ENCODE measurements around the gene SHMT1.
"Not testable (repeated sequence)": the region's sequence is repeated elsewhere in the genome, so short reads cannot be mapped to it uniquely, and the experiment has no call there.

SHMT1 gene

GRCh38 chr17:18377437-18378204, 14.3 kb upstream of the SHMT1 start, which contains the start of gene EVPLL:
Gene EVPLL (plus strand): TSS chr17:18377778. CDS start chr17:18380938, 3,160 bp downstream.
- DNase-seq: no peak

GRCh38 chr17:18374216-18374615, 10.9 kb upstream of the SHMT1 start:
- no peak for DNase-seq

DNA sequence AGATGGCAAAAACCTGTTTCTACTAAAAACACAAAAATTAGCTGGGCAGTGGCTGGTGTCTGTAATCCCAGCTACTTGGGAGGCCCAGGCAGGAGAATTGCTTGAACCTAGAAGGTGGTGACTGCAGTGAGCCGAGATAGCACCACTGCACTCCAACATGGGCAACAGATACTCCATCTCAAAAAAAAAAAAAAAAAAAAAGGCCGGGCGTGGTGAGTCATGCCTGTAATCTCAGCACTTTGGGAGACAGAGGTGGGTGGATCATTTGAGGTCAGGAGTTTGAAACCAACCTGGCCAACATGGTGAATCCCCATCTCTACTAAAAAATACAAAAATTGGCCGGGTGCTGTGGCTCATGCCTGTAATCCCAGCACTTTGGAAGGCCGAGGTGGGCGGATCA, 9.8 kb upstream of the SHMT1 start:
- not testable (repeated sequence) for DNase-seq

GRCh38 chr17:18371455-18371854, 8.1 kb upstream of the SHMT1 start:
- no peak for DNase-seq

GRCh38 chr17:18370761-18371160, 7.4 kb upstream of the SHMT1 start:
- no peak for DNase-seq

DNA sequence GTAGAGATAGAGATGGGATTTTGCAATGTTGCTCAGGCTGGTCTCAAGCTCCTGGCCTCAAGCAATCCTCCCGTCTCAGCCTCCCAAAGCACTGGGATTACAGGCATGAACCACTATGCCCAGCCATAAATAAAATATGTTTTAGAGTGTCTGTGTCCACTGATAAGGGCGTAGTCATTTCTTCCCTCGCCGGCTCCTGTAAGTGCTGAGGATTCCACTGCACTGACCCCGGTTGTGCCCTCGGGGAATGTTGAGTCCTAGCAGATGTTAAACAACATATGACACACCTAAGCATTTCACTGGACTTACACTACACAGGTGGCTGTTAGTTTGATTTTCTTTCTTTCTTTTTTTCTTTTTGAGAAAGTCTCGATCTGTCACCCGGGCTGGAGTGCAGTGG, 5.6 kb upstream of the SHMT1 start:
- DNase-seq: no peak

- DNase-seq: no peak
Measured at GRCh38 chr17:18364166-18364565, 816 bp upstream of the SHMT1 start.

GRCh38 chr17:18362698-18363100, 651 bp downstream of the SHMT1 start:
- no peak for DNase-seq

DNA sequence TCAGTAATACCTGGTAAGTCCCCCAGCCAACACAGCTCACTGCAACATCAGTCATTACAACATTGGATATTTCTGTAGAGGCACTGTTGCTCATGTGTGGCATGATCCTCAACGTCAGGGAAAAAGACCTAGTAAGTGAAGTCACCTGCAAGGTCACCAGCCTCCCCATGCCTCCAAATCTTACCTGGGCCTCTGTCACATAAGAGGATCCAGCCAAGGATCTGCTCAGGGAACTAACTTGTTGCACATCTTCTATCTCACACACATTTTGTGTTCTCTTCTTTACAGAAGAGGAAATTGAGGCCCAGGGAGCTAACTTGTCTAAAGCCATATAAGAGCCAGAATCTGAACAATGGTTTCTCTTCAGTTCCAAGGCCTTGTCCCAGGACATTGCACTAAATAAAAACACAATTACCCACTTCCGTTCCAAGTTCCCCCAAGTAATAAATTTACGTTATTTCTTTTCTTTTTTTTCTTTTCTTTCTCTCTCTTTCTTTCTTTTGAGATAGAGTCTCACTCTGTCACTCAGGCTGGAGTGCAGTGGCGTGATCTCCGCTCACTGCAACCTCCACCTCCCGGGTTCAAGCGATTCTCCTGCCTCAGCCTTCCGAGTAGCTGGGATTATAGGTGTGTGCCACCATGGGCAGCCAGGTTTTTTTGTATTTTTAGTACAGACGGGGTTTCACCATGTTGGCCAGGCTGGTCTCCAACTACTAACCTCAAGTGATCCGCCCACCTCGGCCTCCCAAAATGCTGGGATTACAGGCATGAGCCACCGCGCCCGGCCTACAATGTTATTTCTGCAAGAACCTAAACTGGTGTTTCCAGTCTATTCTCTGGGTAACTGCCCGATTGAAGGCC, 1.3 kb downstream of the SHMT1 start:
- DNase-seq: no peak

DNA sequence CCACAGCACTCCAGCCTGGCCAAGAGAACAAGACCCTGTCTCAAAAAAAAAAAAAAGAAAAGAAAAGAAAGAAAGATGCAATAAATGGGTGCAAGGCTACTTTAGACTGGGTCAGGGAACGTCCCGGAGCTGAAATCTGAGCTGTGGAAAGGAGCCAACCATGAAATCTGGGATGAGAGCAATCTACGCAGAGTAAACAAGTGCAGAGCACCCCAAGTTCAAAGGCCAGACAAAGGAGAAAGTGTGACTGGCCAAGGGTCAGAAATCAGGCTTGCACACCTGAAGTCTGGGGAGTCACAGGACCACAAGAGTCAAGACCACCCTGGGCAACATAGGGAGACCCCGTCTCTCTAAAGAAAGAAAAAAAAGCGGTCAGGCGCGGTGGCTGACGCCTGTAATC, 2.8 kb downstream of the SHMT1 start:
- DNase-seq: no peak

GRCh38 chr17:18356624-18357023, 6.7 kb downstream of the SHMT1 start:
- no peak for DNase-seq

DNA sequence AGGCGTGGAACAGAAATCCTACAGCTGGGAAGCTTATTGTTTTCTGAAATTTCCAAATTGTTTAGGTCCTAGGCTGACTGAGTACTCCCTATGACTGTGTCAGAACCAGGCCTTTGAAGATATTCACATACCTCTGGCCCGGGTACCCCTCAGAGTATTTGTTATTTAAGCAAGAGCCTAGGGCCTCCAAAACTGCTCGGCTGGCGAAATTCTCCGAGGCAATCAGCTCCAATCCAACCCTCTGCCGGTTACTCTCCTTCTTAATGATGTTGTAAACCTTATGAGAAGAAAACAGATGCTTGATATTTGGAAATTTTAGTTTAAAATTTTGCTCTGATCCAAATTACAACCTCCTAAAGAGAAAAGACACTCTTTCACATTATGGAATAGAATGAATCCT, 9.8 kb downstream of the SHMT1 start:
- no peak for DNase-seq

GRCh38 chr17:18344021-18344420, 19.3 kb downstream of the SHMT1 start:
- no peak for DNase-seq

- DNase-seq: no peak
Measured at GRCh38 chr17:18339933-18340332, 23.4 kb downstream of the SHMT1 start.

DNA sequence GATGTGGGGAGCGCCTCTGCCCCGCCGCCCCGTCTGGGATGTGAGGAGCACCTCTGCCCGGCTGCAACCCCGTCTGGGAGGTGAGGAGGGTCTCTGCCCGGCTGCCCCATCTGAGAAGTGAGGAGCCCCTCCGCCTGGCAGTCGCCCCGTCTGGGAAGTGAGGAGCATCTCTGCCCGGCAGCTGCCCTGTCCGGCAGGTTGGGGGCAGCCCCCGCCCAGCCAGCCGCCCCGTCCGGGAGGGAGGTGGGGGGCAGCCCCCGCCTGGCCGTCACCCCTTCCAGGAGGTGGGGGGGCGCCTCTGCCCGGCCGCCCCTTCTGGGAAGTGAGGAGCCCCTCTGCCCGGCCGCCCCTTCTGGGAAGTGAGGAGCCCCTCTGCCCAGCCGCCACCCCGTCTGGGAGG, 25.2 kb downstream of the SHMT1 start:
- not testable (repeated sequence) for DNase-seq

DNA sequence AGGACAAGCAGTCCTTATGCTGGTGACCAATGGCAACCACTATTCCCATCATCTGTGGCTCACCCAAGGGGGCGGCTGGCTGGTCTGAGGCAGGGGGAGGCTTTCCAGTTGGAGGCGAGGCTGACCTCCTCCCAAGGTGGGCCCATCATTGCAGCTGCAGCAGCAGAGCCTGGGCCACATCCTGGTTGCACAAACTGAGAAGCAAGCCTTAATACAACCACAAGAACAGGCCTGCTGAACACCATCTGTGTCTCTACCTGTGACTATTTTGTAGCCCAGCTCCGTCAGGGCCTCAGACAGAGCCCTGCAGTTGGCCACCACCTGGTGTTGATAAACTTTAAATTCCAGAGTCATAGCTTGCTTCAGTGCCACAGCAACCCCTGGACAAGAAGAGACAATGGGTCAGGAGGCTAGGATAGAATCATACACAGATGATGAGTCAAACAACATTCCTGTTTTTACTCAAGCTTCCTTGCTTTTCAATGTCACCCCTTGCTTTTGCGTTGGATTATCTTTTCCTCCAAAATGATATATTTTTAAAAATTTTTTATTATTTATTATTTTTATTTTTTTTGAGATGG, 30.4 kb downstream of the SHMT1 start:
- no peak for DNase-seq

- no peak for DNase-seq
Measured at GRCh38 chr17:18331879-18332278, 31.5 kb downstream of the SHMT1 start.

GRCh38 chr17:18328643-18329204, 34.6 kb downstream of the SHMT1 start:
- DNase-seq: no peak

- no peak for DNase-seq
Measured at GRCh38 chr17:18327556-18327955, 35.8 kb downstream of the SHMT1 start.

- no peak for DNase-seq
Measured at GRCh38 chr17:18327093-18327492, 36.3 kb downstream of the SHMT1 start.

DNA sequence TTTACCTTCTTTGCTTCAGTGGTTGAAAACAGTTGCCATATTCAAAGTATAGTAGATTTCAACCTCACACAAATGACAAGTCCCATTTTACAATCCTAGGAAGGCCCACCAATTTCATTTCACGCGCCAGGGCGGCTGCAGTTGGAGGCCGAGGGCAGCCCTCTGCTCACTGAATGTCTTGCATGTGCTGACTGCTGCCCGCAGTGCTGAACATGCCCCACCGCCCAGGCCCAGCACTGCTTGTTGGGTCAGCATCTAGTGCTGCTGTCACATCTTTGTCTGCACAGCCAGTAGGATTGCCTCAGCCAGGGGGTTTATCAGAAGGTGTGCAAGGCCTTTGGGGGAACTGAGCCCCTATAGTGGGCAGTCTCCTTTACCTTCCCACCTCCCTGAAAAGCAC, 36.8 kb downstream of the SHMT1 start:
- no peak for DNase-seq

GRCh38 chr17:18326039-18326438, 37.3 kb downstream of the SHMT1 start:
- DNase-seq: no peak
